Esophagus muscularis mucosa (tissue), 4 donors: Measurements from ENCODE around the gene ARX. TPM values are rescaled to one million over a fixed set of nuclear protein-coding genes. Genes with fewer than 3 reads are reported as not detected.

Source experiments
- DNase-seq: peaks from one replicate; pipeline ENCODE4 v3.0.0-alpha.2; 2017; ENCODE audit errors: extremely low spot score
- H3K27ac ChIP-seq, 4 donors: fragments of 200-600 bp; sonication (generic); replicated peaks in 1 of 4; 1 replicate in 3 of 4; 2 replicates in 1 of 4; pipeline ENCODE4 v1.5.1; 2016 to 2019; ENCODE audit warnings: mild to moderate bottlenecking in 1 of 4
- H3K27me3 ChIP-seq, 4 donors: fragments of 200-600 bp; sonication (generic); one replicate each; pipeline versions ENCODE4 v1.5.1 to v1.6.0; 2016 to 2019
- H3K36me3 ChIP-seq, 4 donors: fragments of 200-600 bp; sonication (generic); one replicate each; pipeline ENCODE4 v1.5.1; 2016 to 2019
- H3K4me1 ChIP-seq, 4 donors: fragments of 200-600 bp; sonication (generic); one replicate each; pipeline ENCODE4 v1.5.1; 2016 to 2019
- H3K4me3 ChIP-seq, 4 donors: fragments of 200-600 bp; sonication (generic); 1 replicate in 2 of 4; 2 replicates in 2 of 4; pipeline ENCODE4 v1.5.1; 2016 to 2019; ENCODE audit warnings: mild to moderate bottlenecking in 4 of 4, moderate library complexity in 1 of 4
- H3K9me3 ChIP-seq, 4 donors: fragments of 200-600 bp; sonication (generic); 1 replicate in 3 of 4; 2 replicates in 1 of 4; pipeline ENCODE4 v1.5.1; 2016 to 2019
- CTCF ChIP-seq, 3 experiments: fragments of 200-600 bp in 2 of 3; fragments of 450-650 bp in 1 of 3; sonication (generic) in 2 of 3; IDR thresholded peaks; one replicate each; pipeline ENCODE4 v1.5.1; 2017 to 2019; ENCODE audit warnings: antibody characterized with exemption in 3 of 3, mild to moderate bottlenecking in 2 of 3, moderate library complexity in 1 of 3
- EP300 ChIP-seq: sonication (generic); formaldehyde crosslinking; IDR thresholded peaks from one replicate; pipeline ENCODE4 v1.6.1; 2017; ENCODE audit warnings: antibody characterized with exemption
- POLR2A ChIP-seq: fragments of 450-650 bp; IDR thresholded peaks from one replicate; pipeline ENCODE4 v1.6.1; 2017; ENCODE audit warnings: antibody characterized with exemption, moderate library complexity, mild to moderate bottlenecking, low read depth
- POLR2AphosphoS5 ChIP-seq, 2 donors: sonication (generic); formaldehyde crosslinking; IDR thresholded peaks; one replicate each; pipeline ENCODE4 v1.6.1; 2017; ENCODE audit warnings: antibody characterized with exemption in 2 of 2
- WGBS: methylation state at CpG from one replicate; pipeline ENCODE4 v1.1.5; 2018; 5-methylcytosine and 5-hydroxymethylcytosine counted together
- intact Hi-C: fragments of 100-400 bp; cut with DNase I; formaldehyde crosslinking; loops from one replicate; pipeline ENCODE4 v1.15.1; 2023
- total RNA-seq, 4 donors: library from RNA; depleted of rRNA; stranded (reverse); fragments of >200 nt; gene quantifications; one replicate each; pipeline versions ENCODE4 v1.1.0 to v1.2.1, GENCODE V29; 2016

Gene ARX
- total RNA-seq, 4 donors from 2014 or later = not detected

DNA sequence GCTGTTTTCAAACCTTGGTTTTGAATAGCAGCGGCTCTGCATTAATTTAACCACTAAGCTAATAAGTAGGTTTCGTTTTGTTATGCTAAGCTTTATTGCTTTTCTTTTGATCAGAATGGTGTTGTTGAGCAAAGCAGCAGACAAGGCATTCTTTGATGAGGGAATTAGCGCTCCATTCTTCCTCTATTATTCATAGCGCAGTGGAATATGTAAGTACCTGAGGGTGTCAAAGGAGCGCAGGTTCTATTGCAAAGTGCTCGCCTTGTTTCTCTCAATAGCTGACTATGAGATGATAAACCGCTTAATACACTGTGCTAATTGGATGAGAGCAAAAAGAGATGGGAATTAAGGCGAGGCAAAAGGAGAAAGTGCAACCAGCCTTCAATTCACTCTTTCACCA is 16.3 kb downstream of the ARX start:
- intact Hi-C loops = no loop called here
- TF ChIP-seq POLR2AphosphoS5 (IDR thresholded peaks at IDR 0.05) = no peak
- TF ChIP-seq CTCF (IDR thresholded peaks at IDR 0.05) = no peak
- TF ChIP-seq POLR2A = no peak
- TF ChIP-seq EP300 = no peak
- peaks cover 0 to 8% (median 5%) of the 10 kb centered on the region in 4 donors for H3K36me3 ChIP-seq
- no peak overlapping the region for H3K4me3 ChIP-seq
- no peak for DNase-seq
- H3K4me1 ChIP-seq = peaks cover 0 to 20% (median 9%) of the 10 kb centered on the region in 4 donors
- no peaks in the 10 kb centered on the region for H3K9me3 ChIP-seq
- 57% methylated on average over 8 of the region's 8 CpGs for WGBS
- H3K27ac ChIP-seq = no peak overlapping the region
- H3K27me3 ChIP-seq = peaks cover 0 to 27% (median 13%) of the 10 kb centered on the region in 4 donors

GRCh38 chrX:24996096-24996709 is 19.6 kb downstream of the ARX start:
- H3K4me3 ChIP-seq = no peak overlapping the region
- TF ChIP-seq POLR2A = no peak
- TF ChIP-seq POLR2AphosphoS5 (IDR thresholded peaks at IDR 0.05) = no peak
- TF ChIP-seq EP300 = no peak
- no peak for TF ChIP-seq CTCF (IDR thresholded peaks at IDR 0.05)
- no peaks in the 10 kb centered on the region for H3K4me1 ChIP-seq
- no peak for DNase-seq
- peaks cover 0 to 8% (median 5%) of the 10 kb centered on the region in 4 donors for H3K36me3 ChIP-seq
- H3K27me3 ChIP-seq = peaks cover 0 to 8% (median 0%) of the 10 kb centered on the region in 4 donors
- WGBS = 58% methylated on average over 5 of the region's 5 CpGs
- H3K9me3 ChIP-seq = no peaks in the 10 kb centered on the region
- intact Hi-C loops = no loop called here
- no peak overlapping the region for H3K27ac ChIP-seq

GRCh38 chrX:24993879-24994278 is 21.9 kb downstream of the ARX start:
- intact Hi-C loops = no loop called here
- Histone ChIP-seq H3K4me3 (no peak overlapping the region), H3K27me3 (peaks cover 0 to 5% (median 0%) of the 10 kb centered on the region in 4 donors), H3K4me1 (no peaks in the 10 kb centered on the region), H3K9me3 (no peaks in the 10 kb centered on the region), H3K27ac (no peak overlapping the region), H3K36me3 (peaks cover 0 to 8% (median 5%) of the 10 kb centered on the region in 4 donors)
- no peak for TF ChIP-seq CTCF (IDR thresholded peaks at IDR 0.05)
- TF ChIP-seq EP300 = no peak
- TF ChIP-seq POLR2A = no peak
- no peak for TF ChIP-seq POLR2AphosphoS5 (IDR thresholded peaks at IDR 0.05)
- no peak for DNase-seq
- 65% methylated on average over 8 of the region's 8 CpGs for WGBS

- no peaks in the 10 kb centered on the region for H3K4me1 ChIP-seq
- no peak overlapping the region for H3K4me3 ChIP-seq
- TF ChIP-seq POLR2A (no peak), POLR2AphosphoS5 (IDR thresholded peaks at IDR 0.05) (no peak), EP300 (no peak), CTCF (IDR thresholded peaks at IDR 0.05) (no peak)
- 60% methylated on average over 8 of the region's 8 CpGs for WGBS
- H3K36me3 ChIP-seq = no peaks in the 10 kb centered on the region
- intact Hi-C loops = no loop called here
- no peaks in the 10 kb centered on the region for H3K9me3 ChIP-seq
- no peak for DNase-seq
- no peaks in the 10 kb centered on the region for H3K27me3 ChIP-seq
- H3K27ac ChIP-seq = no peak overlapping the region
These were observed 25.2 kb downstream of the ARX start for GRCh38 chrX:24990535-24990934.

DNA sequence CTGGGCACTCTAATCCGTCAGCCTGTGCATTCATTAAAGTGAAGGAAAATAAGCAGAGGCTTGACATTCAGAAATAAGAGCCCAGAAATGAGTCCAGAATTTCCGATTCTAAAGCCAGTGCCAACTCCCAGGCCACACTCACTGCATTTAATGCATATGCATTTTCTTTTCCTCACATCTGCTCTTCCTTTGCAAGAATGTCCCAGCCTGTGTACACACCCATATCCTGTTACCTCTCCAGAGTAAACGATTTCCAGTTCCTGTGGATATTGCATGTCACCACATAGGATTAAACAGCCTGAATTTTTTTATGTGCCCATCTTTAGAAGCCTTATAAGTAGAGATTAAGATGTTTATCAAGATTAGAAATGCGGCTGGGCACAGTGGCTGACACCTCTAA is 27.5 kb downstream of the ARX start:
- no peaks in the 10 kb centered on the region for H3K36me3 ChIP-seq
- intact Hi-C loops = no loop called here
- TF ChIP-seq POLR2A (no peak), CTCF (IDR thresholded peaks at IDR 0.05) (no peak), POLR2AphosphoS5 (IDR thresholded peaks at IDR 0.05) (no peak), EP300 (no peak)
- WGBS = 78% methylated on average over 4 of the region's 4 CpGs
- H3K27me3 ChIP-seq = no peaks in the 10 kb centered on the region
- H3K27ac ChIP-seq = no peak overlapping the region
- no peaks in the 10 kb centered on the region for H3K9me3 ChIP-seq
- H3K4me1 ChIP-seq = no peaks in the 10 kb centered on the region
- no peak overlapping the region for H3K4me3 ChIP-seq
- no peak for DNase-seq
